GM19238 (cell line): ENCODE measurements around the gene ZBTB21.
"Not testable (repeated sequence)": the region's sequence is repeated elsewhere in the genome, so short reads cannot be mapped to it uniquely, and the experiment has no call there.

ENCODE experiments used
- DNase-seq: peaks from one replicate; pipeline ENCODE4 v3.0.0; 2011; ENCODE audit warnings: low spot score; ENCODE audit not compliant: insufficient read length

The ZBTB21 gene

DNA sequence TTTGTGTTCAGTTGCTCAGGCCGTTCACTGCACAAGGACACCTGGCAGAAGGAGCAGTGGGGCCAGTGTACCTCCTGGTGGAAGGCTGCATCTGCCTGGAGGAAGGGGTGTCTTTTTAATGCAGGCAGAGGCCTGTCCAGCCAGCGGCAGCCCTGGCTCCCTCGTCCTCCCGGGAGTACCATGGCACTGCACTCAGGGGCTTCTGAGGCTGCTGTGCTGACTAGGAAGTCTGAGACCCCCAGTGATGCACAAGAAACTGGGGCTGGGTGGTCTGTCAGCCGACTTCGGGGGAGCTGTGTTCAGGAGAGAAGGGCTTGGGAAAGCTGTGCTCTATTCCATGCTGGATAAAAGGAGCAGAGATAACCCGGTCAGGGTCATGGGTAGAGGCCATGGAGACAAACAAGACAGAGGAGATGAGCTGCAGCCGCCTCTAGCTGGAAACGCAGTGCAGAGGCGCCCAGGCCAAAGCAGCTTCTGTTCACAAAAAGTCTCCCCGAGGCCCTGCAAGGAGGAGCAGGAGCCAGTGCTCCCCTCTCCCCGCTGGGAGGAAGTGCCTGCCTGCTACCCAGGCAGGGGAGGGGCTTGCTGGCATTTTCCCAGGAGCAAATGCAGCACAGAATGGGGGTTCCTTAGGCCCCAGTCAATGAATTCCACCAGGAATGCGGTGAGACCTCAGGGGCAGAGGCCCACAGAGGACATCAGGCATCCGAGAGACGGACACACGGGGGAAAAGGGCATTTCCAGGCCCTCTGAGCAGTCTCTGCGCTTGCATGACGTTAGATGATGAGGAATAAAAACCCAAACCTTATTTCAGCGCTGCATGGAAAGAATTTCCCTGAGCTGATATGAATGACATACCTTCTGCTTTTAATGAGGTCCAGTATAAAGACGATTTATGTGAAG lies 39.2 kb downstream of the ZBTB21 start:
- no peak for DNase-seq

GRCh38 chr21:41970106-41970391 lies 40.1 kb downstream of the ZBTB21 start:
- DNase-seq = no peak

- DNase-seq = no peak
These were observed 42.5 kb downstream of the ZBTB21 start for GRCh38 chr21:41967708-41968107.

GRCh38 chr21:41966872-41967621 lies 43.1 kb downstream of the ZBTB21 start:
- no peak for DNase-seq

- DNase-seq = no peak
These were observed 43.9 kb downstream of the ZBTB21 start for GRCh38 chr21:41966041-41966833.

GRCh38 chr21:41965461-41966013 lies 44.6 kb downstream of the ZBTB21 start:
- no peak for DNase-seq

- DNase-seq = no peak
These were observed 45.1 kb downstream of the ZBTB21 start for GRCh38 chr21:41965045-41965444.

DNA sequence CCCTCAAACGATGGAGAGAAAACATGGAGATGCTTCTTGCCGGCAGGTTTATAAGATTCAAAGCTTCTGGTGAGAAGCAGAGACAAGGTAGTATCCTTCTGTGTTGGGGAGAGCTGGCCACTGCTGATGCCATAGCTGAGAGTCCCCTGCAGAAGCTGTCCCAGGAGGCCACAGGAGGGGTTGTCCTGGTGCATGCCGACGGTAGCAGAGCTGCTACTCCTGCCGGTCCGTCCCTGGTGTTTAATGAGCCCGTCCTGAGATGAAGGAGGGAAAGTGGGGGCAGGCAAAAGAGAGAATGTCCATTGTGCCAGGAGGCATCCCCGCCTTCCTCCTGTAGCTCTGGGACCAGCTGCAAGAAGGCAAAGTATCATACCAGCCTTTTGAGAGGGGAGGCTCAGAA lies 46.0 kb downstream of the ZBTB21 start:
- no peak for DNase-seq

DNA sequence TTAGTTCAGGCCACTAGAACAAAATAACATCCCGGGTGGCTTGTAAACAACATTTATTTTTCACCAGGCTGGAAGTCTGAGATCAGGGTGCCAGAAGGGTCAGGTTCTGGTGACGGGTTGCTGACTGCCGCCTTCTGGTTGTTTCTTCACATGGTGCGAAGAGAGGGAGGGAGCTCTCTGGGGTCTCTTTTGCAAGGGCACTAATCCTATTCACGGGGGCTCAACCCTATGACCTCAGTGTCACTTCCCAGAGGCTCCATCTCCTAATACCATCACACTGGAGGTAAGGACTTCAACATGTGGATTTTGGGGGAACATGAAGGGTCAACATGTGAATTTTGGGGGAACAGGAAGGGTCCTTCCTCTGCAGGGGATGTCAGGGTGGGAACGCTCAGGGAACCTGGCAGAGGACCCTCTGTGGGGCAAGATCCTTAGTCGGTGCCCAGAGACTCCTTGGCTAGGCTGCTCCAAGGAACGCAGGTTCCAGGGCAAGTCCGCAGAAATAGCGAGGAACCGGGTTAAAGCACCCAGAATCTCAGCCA lies 47.7 kb downstream of the ZBTB21 start:
- DNase-seq = no peak

DNA sequence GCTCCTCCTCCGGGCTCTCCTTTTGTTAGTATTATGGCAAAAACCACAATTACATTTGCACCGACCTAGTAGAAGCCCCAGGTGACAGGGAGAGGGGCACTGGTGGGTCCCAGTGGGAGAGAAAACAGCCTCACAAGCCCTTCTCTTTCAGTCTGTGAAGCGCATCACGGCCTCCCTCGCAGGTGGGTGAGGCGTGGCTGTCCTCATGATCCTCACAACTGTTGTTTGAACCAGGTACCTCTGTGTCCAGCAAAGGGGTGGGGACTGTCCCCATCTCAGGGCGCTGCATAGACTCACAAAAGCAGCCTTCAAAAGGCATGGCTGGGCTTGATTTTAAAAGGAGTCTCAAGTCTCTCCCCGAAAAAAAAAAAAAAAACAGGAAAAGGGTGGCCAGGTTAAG lies 48.4 kb downstream of the ZBTB21 start:
- no peak for DNase-seq

- no peak for DNase-seq
These were observed 48.9 kb downstream of the ZBTB21 start for GRCh38 chr21:41961282-41961701.

DNA sequence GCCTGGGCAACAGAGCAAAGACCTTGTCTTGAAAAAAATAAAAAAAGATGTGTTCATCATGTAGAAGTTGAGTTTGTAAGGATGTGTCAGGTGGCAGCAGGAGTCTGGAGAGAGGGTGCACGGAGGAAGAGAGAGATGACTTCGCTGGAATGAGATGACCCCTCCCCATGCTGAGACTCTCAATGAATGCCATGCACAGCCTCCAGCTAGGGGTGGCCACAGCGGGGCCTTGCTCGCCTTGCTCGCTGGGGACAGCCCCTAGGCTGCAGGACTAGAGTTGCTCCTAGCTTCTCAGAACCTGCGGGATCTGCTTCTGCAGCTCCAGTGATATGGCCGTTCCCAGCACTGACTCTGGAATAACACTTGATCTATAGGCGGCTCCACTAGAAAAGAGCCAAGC lies 49.8 kb downstream of the ZBTB21 start:
- no peak for DNase-seq

DNA sequence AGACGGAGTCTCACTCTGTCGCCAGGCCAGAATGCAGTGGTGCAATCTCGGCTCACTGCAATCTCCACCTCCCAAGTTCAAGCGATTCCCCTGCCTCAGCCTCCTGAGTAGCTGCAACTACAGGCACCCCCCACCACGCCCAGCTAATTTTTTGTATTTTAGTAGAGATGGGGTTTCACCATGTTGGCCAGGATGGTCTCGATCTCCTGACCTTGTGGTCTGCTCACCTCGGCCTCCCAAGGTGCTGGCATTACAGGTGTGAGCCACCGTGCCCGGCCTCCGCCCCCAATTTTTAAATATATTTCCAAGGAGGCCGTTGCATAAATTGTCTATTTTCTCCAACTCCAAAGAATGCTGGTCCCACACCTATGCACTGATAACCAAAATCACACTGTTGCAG lies 50.5 kb downstream of the ZBTB21 start:
- not testable (repeated sequence) for DNase-seq

DNA sequence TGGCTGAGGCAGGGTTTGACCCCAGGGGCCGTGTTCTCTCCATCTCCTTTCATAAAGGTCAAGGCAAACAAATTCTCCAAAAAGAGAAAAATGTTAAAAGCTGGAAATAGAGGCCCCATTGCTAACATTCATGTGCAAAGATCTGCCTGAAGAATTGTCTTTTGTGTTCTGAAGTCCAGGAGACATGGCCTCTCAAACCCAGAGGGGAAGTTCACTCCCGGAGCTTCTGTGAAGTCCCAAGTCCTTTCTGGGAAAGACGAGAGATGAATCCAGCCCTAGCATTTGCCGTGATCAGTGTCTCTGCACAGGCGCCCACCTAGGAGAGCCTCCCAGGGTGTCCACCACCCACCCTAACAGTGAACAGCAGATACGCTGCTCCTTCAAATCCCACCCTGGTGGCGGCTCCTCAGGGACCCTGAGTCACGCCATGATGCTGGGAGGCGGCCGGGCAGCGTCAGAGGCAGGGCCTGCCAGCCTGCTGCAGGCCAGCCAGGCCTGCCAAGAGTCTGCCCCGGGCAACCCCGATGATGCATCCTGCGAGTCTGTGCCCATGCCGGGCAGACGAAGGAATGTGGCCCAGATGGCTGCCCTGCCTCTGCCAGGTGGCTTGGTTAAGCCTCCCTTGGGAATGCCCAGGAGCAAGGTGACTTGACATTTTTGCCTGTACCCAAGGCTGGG lies 51.1 kb downstream of the ZBTB21 start:
- DNase-seq = no peak

DNA sequence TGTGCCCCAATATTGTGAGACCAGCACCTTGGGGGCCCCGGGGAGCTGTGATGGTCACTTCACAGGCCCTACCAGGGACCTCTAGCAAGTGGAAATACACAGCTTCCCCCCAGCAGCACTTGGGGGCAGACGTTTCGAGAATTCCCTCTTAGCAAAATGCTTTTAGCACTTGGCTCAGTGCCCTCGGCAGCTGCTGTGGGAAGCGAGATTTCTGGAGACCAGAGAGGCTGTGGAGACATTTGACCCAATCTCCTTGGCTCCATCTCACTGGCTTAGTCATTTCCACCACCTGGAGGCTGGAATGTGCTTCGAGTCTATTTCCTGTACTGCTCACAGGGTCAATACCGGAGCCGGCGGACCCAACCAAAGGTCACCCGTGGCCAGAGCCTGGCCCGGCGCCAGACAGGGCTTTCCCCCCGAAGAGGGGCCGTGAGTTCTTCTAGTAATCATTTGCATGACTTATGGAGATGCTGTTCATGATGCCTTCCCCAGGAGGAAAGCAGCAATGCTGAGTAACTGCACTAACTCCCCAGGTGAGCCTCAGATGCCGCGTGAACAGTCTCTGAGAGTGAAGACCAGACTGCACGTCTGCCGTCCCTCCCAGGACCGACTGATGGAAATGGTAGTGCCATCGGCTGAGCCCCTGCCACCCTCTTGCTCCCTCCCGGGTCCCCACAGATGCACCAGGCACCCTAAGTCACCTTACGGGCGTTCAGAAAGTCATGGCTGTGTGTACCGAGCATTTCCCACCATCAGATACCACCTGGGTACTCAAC lies 52.0 kb downstream of the ZBTB21 start:
- DNase-seq = no peak

DNA sequence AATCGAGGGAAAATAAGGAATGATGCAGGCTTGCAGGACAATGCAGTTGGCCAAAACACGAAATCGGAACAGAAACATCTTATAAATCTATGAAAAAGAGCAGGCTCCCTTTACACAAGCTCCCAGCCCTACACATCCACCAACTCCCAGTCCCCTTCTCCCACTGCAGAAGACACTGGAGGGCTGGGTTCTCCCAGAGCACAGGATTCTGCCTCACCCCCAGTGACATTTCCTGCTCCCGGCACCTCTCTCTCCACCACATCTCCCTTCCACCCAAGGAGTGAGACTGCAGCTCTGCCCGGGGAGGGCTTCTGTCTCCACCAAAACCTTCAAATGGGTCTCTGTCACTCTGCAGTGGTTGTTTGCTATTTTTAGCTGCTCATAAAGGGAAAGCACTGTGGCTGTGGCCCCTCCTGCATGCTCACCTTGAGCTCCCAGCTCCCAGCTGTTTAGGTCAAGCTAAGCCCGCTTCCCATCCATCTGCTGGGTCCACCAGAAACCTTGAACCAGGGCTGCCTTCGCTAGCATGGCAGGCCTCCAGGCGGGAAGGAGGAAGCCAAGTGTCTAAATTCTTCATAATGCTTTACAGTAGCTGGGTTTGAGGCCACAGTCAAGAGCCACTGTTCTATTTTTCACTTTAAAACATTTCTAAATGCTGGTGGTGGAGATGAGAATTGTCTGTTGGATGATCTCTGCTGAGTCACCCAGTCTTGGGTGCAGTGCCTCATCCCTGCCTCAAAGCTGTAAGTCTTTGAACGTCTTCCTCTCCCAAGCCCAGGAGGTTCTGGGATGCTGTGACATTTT lies 53.0 kb downstream of the ZBTB21 start:
- DNase-seq = no peak

DNA sequence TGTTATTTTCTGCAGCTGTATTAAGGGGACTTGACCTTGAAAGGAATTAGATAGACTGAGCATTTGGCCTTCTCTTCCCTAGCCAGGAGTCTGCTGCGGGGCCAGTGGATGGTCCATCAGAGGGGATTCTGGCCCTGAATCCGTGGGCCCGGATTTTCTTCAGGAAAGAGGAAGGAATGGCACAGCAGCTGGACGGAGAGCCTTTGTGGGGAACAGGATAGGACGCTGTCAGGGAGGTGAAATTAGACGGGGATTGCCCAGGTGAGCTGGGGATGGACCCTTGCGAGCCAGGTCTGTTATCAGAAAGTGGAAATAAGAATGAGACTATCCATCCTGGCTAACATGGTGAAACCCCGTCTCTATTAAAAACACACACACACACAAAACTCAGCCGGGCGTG lies 54.6 kb downstream of the ZBTB21 start:
- no peak for DNase-seq

GRCh38 chr21:41954654-41955499 lies 55.3 kb downstream of the ZBTB21 start:
- DNase-seq = no peak
